ENCODE measurements around the gene DNAJB8.

DNAJB8 gene

DNA sequence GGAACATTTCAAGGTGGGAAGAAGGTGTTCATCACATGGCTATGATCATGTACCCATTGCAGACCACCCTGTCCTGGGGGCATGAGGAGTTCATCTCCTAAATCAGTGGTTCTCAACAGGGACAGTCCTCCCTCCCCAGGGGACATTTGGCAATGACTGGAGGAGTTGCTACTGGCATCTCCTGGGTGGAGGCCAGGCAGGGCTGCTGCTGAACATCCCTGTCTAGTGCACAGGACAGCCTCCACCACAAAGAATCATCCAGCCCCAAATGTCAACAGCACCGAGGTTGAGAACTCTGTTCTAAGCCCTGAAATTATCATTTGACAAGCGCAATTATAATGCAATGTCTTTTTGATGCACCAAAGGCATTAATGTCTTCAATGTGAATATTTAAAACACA, 4.4 kb upstream of the DNAJB8 start:
- Mint-ChIP-seq H3K9me3 (no peaks in the 10 kb centered on the region), H3K4me1 (no peaks in the 10 kb centered on the region), H3K4me3 (no peak overlapping the region), H3K36me3 (ENCODE audit: low read depth) (no peaks in the 10 kb centered on the region), H3K27me3 (ENCODE audit: low read depth) (peaks cover 67% of the 10 kb centered on the region), H3K27ac (no peak overlapping the region)
- TF ChIP-seq, protein P1, sequence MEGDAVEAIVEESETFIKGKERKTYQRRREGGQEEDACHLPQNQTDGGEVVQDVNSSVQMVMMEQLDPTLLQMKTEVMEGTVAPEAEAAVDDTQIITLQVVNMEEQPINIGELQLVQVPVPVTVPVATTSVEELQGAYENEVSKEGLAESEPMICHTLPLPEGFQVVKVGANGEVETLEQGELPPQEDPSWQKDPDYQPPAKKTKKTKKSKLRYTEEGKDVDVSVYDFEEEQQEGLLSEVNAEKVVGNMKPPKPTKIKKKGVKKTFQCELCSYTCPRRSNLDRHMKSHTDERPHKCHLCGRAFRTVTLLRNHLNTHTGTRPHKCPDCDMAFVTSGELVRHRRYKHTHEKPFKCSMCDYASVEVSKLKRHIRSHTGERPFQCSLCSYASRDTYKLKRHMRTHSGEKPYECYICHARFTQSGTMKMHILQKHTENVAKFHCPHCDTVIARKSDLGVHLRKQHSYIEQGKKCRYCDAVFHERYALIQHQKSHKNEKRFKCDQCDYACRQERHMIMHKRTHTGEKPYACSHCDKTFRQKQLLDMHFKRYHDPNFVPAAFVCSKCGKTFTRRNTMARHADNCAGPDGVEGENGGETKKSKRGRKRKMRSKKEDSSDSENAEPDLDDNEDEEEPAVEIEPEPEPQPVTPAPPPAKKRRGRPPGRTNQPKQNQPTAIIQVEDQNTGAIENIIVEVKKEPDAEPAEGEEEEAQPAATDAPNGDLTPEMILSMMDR (IDR thresholded peaks at IDR 0.05; ENCODE audit: unreplicated experiment in 3 of 3), result no peak

DNA sequence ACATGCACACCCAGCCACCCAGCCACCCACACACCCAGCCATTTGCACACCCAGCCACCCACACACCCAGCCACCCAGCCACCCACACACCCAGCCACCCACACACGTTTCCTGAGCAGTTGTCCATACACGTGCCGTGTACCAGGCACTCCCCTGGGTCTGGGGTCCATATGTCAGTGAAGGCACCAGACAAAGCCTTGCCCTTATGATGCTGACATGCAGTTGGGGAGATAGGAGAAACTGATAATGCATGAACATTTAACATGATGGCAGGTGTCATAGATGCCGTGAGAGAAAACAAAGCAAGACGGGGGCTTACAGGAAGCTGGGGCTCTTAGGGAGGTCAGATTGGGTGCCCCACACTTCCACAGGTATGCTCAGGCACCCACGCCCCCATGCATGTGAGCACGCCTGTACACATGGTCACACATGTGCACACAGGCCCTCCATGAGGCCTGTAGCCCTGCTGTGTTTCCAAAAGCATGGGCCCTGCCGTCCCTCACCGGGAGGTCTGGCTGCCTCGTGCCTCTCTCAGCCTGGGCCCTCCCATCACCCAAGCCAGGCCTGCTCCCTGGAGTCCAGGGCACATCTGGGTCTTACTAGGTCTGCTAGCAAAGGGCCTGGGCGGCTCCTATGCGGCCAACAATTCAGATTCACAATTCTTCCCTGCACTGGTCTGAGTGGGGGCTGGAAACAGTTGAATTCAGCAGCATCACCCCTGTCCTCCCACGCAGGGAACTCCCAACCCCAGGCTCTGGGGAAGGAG, 3.6 kb upstream of the DNAJB8 start:
- Mint-ChIP-seq H3K9me3 (no peaks in the 10 kb centered on the region), H3K27me3 (ENCODE audit: low read depth) (peaks cover 73% of the 10 kb centered on the region), H3K36me3 (ENCODE audit: low read depth) (no peaks in the 10 kb centered on the region), H3K4me3 (no peak overlapping the region), H3K4me1 (no peaks in the 10 kb centered on the region), H3K27ac (no peak overlapping the region)
- TF ChIP-seq, protein P1 (IDR thresholded peaks at IDR 0.05; ENCODE audit: unreplicated experiment in 3 of 3), result no peak

DNA sequence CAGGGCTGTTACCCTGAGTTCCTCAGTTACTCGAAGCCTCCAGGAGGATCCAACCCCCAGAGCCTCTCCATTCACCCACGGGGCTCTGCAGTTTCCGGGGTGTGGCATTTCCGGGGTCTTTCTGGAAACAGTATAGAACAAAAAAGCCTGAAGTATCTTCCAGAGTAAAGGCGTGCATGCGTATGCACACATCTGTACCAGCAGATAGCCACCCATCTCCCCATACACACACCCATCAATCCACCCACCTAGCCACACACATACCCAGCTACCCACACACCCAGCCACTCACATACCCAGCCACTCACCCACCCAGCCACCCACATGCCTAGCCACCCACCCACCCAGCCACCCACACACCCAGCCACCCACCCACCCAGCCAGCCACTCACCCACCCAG, 2.9 kb upstream of the DNAJB8 start:
- no peak overlapping the region for H3K4me3 Mint-ChIP-seq
- no peaks in the 10 kb centered on the region for H3K36me3 Mint-ChIP-seq (ENCODE audit: low read depth)
- H3K27me3 Mint-ChIP-seq (ENCODE audit: low read depth), result peaks cover 74% of the 10 kb centered on the region
- TF ChIP-seq, protein P1 (IDR thresholded peaks at IDR 0.05; ENCODE audit: unreplicated experiment in 3 of 3), result no peak
- no peak overlapping the region for H3K27ac Mint-ChIP-seq
- no peaks in the 10 kb centered on the region for H3K4me1 Mint-ChIP-seq
- no peaks in the 10 kb centered on the region for H3K9me3 Mint-ChIP-seq

DNA sequence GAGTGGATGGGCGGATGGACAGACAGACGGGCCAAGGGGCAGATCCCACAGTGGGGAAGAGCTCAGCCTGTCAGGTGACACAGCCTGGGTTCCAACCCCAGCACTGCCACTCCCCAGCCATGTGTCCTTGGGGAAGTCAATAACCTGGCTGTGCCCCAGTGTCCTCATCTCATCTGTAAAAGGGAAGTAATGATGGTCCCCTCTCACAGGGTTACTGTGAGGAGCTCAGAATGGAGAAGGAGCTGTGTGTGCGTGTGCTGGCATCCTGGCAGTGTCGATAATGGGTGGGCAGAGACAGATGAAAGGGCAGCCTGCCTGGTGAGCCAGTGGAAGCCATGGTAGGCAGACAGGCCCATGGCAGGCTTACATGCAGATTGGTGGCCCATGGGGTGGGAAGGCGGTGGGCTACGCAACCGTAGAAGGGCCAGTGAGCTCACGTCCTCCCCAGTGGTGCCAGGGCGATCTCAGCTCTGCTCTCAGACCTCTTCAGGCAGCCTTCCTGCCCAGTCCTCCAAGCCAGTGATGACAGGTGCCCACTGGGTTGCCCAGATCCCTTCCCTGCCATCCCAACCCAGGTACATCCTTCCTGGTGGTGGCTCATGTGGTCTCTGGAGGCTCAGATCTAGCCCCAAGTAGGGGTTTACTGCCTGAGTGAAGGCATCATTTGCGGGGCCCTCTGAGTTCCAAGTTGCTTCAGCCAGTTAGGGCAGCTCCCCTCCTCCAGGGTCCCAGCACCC, 2.3 kb upstream of the DNAJB8 start:
- no peaks in the 10 kb centered on the region for H3K36me3 Mint-ChIP-seq (ENCODE audit: low read depth)
- H3K4me1 Mint-ChIP-seq, result no peaks in the 10 kb centered on the region
- peaks cover 76% of the 10 kb centered on the region for H3K27me3 Mint-ChIP-seq (ENCODE audit: low read depth)
- H3K9me3 Mint-ChIP-seq, result no peaks in the 10 kb centered on the region
- H3K4me3 Mint-ChIP-seq, result no peak overlapping the region
- TF ChIP-seq, protein P1 (IDR thresholded peaks at IDR 0.05; ENCODE audit: unreplicated experiment in 3 of 3), result no peak
- H3K27ac Mint-ChIP-seq, result no peak overlapping the region

DNA sequence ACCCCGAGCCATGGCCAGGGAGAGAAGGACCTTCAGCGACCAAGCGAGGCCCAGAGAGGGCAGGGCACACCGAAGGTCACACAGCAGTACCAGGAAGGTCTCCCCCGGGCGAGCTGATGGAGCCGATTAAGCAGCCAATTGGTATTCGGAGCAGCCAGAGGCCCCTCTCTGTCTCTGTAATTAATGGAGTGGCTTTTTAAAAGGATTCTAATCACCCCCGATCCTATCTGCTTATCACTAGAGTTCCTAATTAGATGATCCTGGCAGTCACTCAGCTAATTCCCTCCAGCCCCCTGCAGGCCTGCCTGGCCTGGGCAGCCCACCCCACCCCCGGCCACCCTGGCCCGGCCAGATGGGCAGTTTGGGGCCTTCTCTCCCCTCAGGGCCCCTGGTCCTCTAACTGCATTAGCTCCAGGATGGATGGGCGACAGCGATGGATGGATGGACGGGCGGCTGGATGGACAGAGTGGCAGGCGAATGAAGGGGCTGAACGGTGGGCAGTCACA, 1.6 kb upstream of the DNAJB8 start:
- Mint-ChIP-seq H3K36me3 (ENCODE audit: low read depth) (no peaks in the 10 kb centered on the region), H3K27ac (no peak overlapping the region), H3K4me3 (no peak overlapping the region), H3K4me1 (no peaks in the 10 kb centered on the region), H3K27me3 (ENCODE audit: low read depth) (peaks cover 77% of the 10 kb centered on the region), H3K9me3 (no peaks in the 10 kb centered on the region)
- TF ChIP-seq, protein P1 (IDR thresholded peaks at IDR 0.05; ENCODE audit: unreplicated experiment in 3 of 3), result no peak

Measured in nephron (organoid).